SK-N-SH treated with all-trans-retinoic acid at 6 μM for 48 hours (cell line): Measurements from ENCODE around the gene CPS1.

Experiments
- ATAC-seq: fragments of 200-7000 bp; cut with Tn5 transposase; 3 replicates; pipeline ENCODE4 v1.9.1; 2020; ENCODE audit warnings: mild to moderate bottlenecking, moderate library complexity
- ARNTL ChIP-seq: fragments of 450-650 bp; formaldehyde crosslinking; IDR thresholded peaks from 2 replicates; pipeline ENCODE4 v1.5.0; 2020; ENCODE audit warnings: low read depth, mild to moderate bottlenecking, moderate library complexity, borderline replicate concordance
- BACH2 ChIP-seq: fragments of 250-450 bp; sonication (Bioruptor Pico); IDR thresholded peaks from 2 replicates; pipeline ENCODE4 v1.9.0; 2021; ENCODE audit warnings: mild to moderate bottlenecking, borderline replicate concordance
- CSDC2 ChIP-seq: fragments of 250-450 bp; sonication (Bioruptor Pico); IDR thresholded peaks from 2 replicates; pipeline ENCODE4 v1.5.0; 2020; ENCODE audit warnings: mild to moderate bottlenecking, moderate library complexity
- CSRNP3 ChIP-seq: fragments of 250-450 bp; sonication (Bioruptor Pico); IDR thresholded peaks from 2 replicates; pipeline ENCODE4 v1.5.1; 2021; ENCODE audit warnings: mild to moderate bottlenecking, moderate library complexity
- ESRRG ChIP-seq: fragments of 250-450 bp; sonication (Bioruptor Pico); IDR thresholded peaks from 2 replicates; pipeline ENCODE4 v1.6.1; 2021; ENCODE audit warnings: mild to moderate bottlenecking
- ISL1 ChIP-seq: fragments of 250-450 bp; sonication (Bioruptor Pico); IDR thresholded peaks from 2 replicates; pipeline ENCODE4 v2.1.2; 2022; ENCODE audit warnings: mild to moderate bottlenecking, moderate library complexity
- OSR1 ChIP-seq: fragments of 250-450 bp; sonication (Bioruptor Pico); IDR thresholded peaks from 2 replicates; pipeline ENCODE4 v1.8.0; 2022; ENCODE audit warnings: moderate library complexity, mild to moderate bottlenecking, inconsistent platforms
- PATZ1 ChIP-seq: fragments of 250-450 bp; sonication (Bioruptor Pico); IDR thresholded peaks from 2 replicates; pipeline ENCODE4 v1.8.0; 2020; ENCODE audit warnings: mild to moderate bottlenecking, moderate library complexity, borderline replicate concordance
- POU6F1 ChIP-seq: fragments of 250-450 bp; sonication (Bioruptor Pico); IDR thresholded peaks from 2 replicates; pipeline ENCODE4 v1.8.0; 2021; ENCODE audit warnings: low read depth, mild to moderate bottlenecking, moderate library complexity, borderline replicate concordance
- RARB ChIP-seq: fragments of 250-450 bp; sonication (Bioruptor Pico); IDR thresholded peaks from 2 replicates; pipeline ENCODE4 v1.8.0; 2021; ENCODE audit warnings: mild to moderate bottlenecking, moderate library complexity
- SNAI2 ChIP-seq: fragments of 250-450 bp; sonication (Bioruptor Pico); IDR thresholded peaks from 2 replicates; pipeline ENCODE4 v1.5.0; 2020; ENCODE audit warnings: mild to moderate bottlenecking, moderate library complexity
- TCF4 ChIP-seq: fragments of 250-450 bp; sonication (Bioruptor Pico); IDR thresholded peaks from 2 replicates; pipeline ENCODE4 v1.8.0; 2021; ENCODE audit warnings: mild to moderate bottlenecking, moderate library complexity, borderline replicate concordance
- TOX ChIP-seq: fragments of 250-450 bp; sonication (Bioruptor Pico); IDR thresholded peaks from 2 replicates; pipeline ENCODE4 v1.8.0; 2021; ENCODE audit warnings: mild to moderate bottlenecking, moderate library complexity, borderline replicate concordance
- TSHZ2 ChIP-seq: fragments of 250-450 bp; sonication (Bioruptor Pico); IDR thresholded peaks from 2 replicates; pipeline ENCODE4 v1.5.0; 2020; ENCODE audit warnings: mild to moderate bottlenecking, moderate library complexity
- ZC3H10 ChIP-seq: fragments of 250-450 bp; sonication (Bioruptor Pico); IDR thresholded peaks from 2 replicates; pipeline ENCODE4 v1.5.1; 2021; ENCODE audit warnings: mild to moderate bottlenecking, moderate library complexity
- ZFP3 ChIP-seq: fragments of 250-450 bp; sonication (Bioruptor Pico); IDR thresholded peaks from 2 replicates; pipeline ENCODE4 v1.5.0; 2020; ENCODE audit warnings: mild to moderate bottlenecking, moderate library complexity
- ZFP30 ChIP-seq: fragments of 450-650 bp; formaldehyde crosslinking; IDR thresholded peaks from 2 replicates; pipeline ENCODE4 v1.5.0; 2022; ENCODE audit warnings: mild to moderate bottlenecking, moderate library complexity
- ZNF565 ChIP-seq: fragments of 450-650 bp; formaldehyde crosslinking; conservative IDR thresholded peaks from 2 replicates; pipeline ENCODE4 v1.5.0; 2020; ENCODE audit warnings: low read depth, mild to moderate bottlenecking, moderate library complexity
- ZNF70 ChIP-seq: fragments of 450-650 bp; formaldehyde crosslinking; IDR thresholded peaks from 2 replicates; pipeline ENCODE4 v1.5.0; 2020; ENCODE audit warnings: mild to moderate bottlenecking, moderate library complexity
- ZNF8 ChIP-seq: fragments of 450-650 bp; formaldehyde crosslinking; IDR thresholded peaks from 2 replicates; pipeline ENCODE4 v1.5.0; 2020; ENCODE audit warnings: mild to moderate bottlenecking, moderate library complexity

Gene CPS1

GRCh38 chr2:210558708-210559107 lies 2.3 kb downstream of the CPS1 start:
- TF ChIP-seq PATZ1 (CRISPR knock-in tag), result no peak
- TF ChIP-seq ISL1 (CRISPR knock-in tag), result peak; percentile 85
- no peak for ATAC-seq

GRCh38 chr2:210559182-210559581 lies 2.8 kb downstream of the CPS1 start:
- no peak for ATAC-seq
- TF ChIP-seq BACH2 (CRISPR knock-in tag), result no peak

- no peak for ATAC-seq
Measured at GRCh38 chr2:210561475-210561874, 5.1 kb downstream of the CPS1 start.

GRCh38 chr2:210562091-210562490 lies 5.7 kb downstream of the CPS1 start:
- TF ChIP-seq ZC3H10 (CRISPR knock-in tag) (no peak), ZFP30 (CRISPR knock-in tag) (no peak), CSRNP3 (CRISPR knock-in tag) (no peak), ARNTL (CRISPR knock-in tag) (no peak), ZNF8 (no peak), ZNF565 (CRISPR knock-in tag) (no peak), ZFP3 (no peak), CSDC2 (no peak), ZNF70 (CRISPR knock-in tag) (no peak), OSR1 (CRISPR knock-in tag) (no peak)
- ATAC-seq, result no peak

More at GRCh38 chr2:210561475-210561874, 5.1 kb downstream of the CPS1 start:
- TF ChIP-seq ZFP3 (no peak), ZFP30 (CRISPR knock-in tag) (no peak), SNAI2 (CRISPR knock-in tag) (no peak), OSR1 (CRISPR knock-in tag) (no peak), BACH2 (CRISPR knock-in tag) (no peak), POU6F1 (CRISPR knock-in tag) (no peak), RARB (CRISPR knock-in tag) (no peak), ESRRG (CRISPR knock-in tag) (no peak), CSDC2 (no peak), TCF4 (CRISPR knock-in tag) (no peak), TSHZ2 (CRISPR knock-in tag) (no peak), ZC3H10 (CRISPR knock-in tag) (no peak), ISL1 (CRISPR knock-in tag) (no peak), TOX (CRISPR knock-in tag) (no peak), CSRNP3 (CRISPR knock-in tag) (no peak)
- TF ChIP-seq, all 23 proteins: peak for 0
